HG02588 (cell line): Measurements from ENCODE around the gene YWHAE.
A peak's percentile ranks its signal among the peaks of the same experiment; 100 is the strongest.
"Not testable (repeated sequence)": the region's sequence is repeated elsewhere in the genome, so short reads cannot be mapped to it uniquely, and the experiment has no call there.

Source experiments
- ATAC-seq: cut with Tn5 transposase; IDR thresholded peaks from one replicate; pipeline ENCODE4 v1.9.1; 2021; ENCODE audit warnings: mild to moderate bottlenecking, moderate library complexity; ENCODE audit not compliant: unreplicated experiment

The YWHAE gene

DNA sequence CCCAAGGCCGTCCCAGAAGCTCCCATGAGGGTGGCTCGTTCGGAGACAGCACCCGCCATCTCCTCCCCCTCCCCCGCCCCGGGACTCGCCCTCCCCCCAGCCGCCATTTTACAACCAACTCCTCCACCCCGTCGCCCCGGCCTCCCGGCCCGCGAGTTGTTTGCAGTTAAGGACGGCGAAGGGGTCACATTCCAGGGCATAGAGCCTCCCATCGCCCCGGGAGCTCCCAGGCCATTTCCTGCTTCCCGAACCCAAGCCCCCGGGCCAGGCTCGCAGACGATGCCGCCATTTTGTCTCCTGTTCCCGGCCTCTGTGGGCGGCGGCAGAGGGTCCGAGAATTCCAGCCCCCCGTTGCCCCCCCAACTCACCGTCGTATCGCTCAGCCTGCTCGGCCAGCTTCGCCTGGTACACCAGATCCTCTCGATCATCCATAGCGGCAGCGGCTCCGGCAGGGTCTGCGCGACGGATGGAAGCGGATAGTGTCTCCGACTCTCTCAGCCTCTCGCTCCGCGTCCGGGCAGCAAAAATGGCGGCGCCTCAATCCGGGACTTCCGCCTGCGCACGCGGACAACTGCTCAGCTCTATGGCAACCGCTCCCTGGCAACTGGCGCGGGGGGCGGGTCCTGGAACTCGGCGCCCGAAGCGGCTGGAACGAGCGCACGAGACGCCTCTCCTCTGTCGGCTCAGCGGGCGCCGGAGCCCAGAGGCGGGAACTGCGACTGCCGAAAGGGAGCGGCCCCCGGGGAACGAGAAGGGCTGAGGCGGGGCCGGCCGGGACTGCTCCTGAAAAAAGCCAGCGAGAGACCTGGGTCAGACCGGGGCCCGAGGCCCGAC lies at the start of gene YWHAE:
YWHAE (minus strand) TSS at position 544 of the 834 bp plus-strand sequence; CDS start at position 432, 112 bp downstream.
- ATAC-seq: peak; percentile 92

GRCh38 chr17:1449412-1449967 lies 49.5 kb upstream of the YWHAE start:
- no peak for ATAC-seq

GRCh38 chr17:1447052-1447451 lies 47.0 kb upstream of the YWHAE start:
- ATAC-seq: no peak

GRCh38 chr17:1446201-1446600 lies 46.2 kb upstream of the YWHAE start:
- no peak for ATAC-seq

DNA sequence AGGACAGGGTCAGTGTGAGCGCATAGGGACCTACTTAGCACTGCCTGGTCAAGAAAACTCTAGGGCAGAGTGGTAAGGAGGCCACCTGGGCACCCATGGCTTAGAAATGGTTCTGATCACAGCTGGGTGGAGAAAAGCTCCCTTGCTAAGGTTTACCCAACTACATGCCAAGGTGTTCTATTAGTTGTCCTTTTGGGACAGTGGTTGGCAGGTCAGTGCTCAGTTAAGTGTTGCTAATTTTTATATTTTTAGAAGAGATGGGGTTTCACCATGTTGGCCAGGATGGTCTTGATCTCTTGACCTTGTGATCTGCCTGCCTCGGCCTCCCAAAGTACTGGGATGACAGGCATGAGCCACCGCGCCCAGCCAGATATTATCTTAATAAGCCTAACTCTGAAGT lies 45.7 kb upstream of the YWHAE start:
- not testable (repeated sequence) for ATAC-seq

- ATAC-seq: not testable (repeated sequence)
Measured at GRCh38 chr17:1442721-1443120, 42.7 kb upstream of the YWHAE start.

DNA sequence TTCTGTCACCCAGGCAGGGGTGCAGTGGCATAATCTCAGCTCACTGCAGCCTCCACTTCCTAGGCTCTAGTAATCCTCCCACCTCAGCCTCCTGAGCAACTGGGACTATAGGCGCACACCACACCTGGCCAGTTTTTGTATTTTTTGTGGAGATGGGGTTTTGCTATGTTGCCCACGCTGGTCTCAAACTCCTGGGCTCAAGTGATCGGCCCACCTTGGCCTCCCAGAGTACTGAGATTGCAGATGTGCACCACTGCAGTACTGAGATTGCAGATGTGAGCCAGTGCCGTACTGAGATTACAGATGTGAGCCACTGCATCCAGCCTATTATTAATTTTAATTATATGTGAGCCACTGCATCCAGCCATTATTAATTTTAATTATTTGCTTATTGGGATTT lies 42.2 kb upstream of the YWHAE start:
- no peak for ATAC-seq

- ATAC-seq: no peak
Measured at GRCh38 chr17:1440921-1441320, 40.9 kb upstream of the YWHAE start.

- no peak for ATAC-seq
Measured at GRCh38 chr17:1438593-1439083, 38.6 kb upstream of the YWHAE start.

DNA sequence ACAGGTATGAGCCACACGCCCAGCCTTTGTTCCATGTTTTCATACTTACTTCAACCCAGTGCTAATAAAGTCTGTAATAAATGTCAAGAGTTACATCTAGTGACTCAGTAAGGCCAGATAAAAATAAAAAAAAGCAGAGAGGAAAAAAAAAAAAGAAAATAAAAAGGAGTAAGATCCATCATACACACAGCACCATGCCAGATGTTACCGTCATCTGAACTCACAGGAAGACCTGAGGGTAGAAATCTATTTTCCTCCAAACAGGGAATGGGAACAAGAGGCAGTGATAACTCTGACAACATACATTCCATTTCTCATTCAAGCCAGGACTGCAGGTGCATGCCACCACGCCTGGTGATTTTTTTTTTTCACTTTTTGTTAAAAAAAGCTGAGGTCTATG lies 35.3 kb upstream of the YWHAE start:
- ATAC-seq: no peak

- ATAC-seq: no peak
Measured at GRCh38 chr17:1434150-1434549, 34.1 kb upstream of the YWHAE start.

- ATAC-seq: no peak
Measured at GRCh38 chr17:1431631-1432104, 31.6 kb upstream of the YWHAE start.

- no peak for ATAC-seq
Measured at GRCh38 chr17:1423456-1424135, 23.6 kb upstream of the YWHAE start.

- no peak for ATAC-seq
Measured at GRCh38 chr17:1422885-1423284, 22.9 kb upstream of the YWHAE start.

- no peak for ATAC-seq
Measured at GRCh38 chr17:1421470-1421869, 21.4 kb upstream of the YWHAE start.

DNA sequence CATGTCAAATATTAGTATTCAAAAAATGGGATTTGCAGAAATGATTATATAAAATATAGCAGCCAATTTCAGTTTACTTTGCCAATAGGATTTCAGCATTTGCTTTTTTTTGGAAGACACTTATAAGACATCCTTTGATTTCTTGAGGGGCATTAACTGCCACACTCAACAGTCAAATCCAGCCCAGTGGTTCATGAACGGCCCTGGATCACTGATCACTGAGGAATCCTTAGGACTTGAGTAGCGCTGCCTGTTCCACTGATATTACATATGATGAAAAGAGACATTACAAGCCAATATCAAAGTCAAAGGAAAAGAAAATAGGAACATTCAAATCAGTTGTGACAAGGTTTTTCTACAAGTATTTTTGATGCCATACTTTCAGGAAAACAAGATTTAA lies 21.0 kb upstream of the YWHAE start:
- no peak for ATAC-seq

DNA sequence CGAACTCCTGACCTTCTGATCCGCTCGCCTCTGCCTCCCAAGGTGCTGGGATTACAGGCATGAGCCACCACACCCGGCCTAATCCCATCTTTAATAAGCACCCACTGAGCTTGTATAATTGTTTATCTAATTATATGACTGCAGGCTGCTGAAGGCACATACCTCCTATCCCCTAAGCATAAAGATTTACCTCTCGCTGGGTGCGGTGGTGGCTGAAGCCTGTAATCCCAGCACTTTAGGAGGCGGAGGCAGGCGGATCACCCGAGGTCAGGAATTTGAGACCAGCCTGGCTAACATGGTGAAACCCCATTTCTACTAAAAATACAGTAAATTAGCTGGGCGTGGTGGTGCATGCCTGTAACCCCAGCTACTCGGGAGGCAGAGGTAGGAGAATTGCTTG lies 20.1 kb upstream of the YWHAE start:
- no peak for ATAC-seq

DNA sequence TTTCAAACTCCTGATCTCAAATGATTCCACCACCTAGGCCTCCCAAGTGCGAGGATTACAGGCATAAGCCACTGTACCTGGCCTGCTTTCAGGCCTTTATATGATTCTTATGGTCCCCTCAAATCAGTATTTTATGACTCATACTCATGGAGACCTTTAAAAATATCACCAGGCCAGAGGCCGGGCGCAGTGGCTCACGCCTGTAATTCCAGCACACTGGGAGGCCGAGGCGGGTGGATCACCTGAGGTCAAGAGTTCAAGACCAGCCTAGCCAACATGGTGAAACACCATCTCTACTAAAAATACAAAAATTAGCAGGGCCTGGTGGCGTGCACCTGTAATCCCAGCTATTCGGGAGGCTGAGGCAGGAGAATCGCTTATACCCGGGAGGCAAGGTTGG lies 18.5 kb upstream of the YWHAE start:
- not testable (repeated sequence) for ATAC-seq

GRCh38 chr17:1416414-1416813 lies 16.4 kb upstream of the YWHAE start:
- no peak for ATAC-seq

DNA sequence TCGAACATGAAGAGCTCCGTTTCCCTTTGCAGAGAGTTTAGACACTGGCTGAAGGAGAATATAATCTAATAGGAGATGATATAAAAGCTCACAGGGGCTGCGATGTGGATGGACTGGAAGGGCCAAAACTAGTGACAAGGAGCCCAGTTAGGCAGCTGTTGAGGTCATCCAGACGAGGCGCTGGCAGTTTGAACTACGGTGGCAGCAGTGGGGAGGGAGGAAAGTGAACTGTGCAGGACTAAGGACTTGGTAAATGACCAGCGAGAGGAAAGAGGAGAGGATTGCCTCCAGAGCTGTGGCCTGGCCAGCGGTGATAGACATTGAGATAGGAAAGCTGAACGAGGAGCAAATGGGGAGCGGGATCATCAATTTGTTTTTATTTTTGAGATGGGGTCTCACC lies 14.6 kb upstream of the YWHAE start:
- no peak for ATAC-seq

DNA sequence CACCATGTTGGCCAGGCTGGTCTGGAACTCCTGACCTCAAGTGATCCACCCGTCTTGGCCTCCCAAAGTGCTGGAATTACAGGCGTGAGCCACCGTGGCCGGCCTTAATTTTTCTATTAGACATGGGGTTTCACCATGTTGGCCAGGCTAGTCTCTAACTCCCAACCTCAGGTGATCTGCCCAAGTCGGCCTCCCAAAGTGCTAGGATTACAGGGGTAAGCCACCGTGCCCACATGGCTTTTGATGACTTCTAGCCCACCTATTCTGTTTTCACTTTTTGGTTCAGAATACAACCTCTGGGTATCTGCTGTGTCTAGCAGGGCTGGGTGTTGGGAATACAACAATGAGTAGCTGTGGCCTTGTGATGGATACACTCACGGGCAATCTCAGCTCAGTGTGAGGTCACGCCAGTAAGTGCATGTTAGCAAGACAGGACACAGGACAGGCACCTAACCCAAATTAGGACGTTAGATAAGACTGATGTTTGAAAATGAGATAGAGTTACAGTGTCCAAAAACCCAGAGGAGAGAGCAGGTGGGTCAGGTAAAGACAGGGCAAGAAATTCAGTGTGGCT lies 14.1 kb upstream of the YWHAE start:
- ATAC-seq: no peak
